ENCODE measurements around the gene HDAC11. TPM values are rescaled to one million over a fixed set of nuclear protein-coding genes. Genes with fewer than 3 reads are reported as not detected.
"Not testable (repeated sequence)": the region's sequence is repeated elsewhere in the genome, so short reads cannot be mapped to it uniquely, and the experiment has no call there.

The HDAC11 gene
- total RNA-seq, 1 experiment from 2014 or later: 13.4 TPM

- H3K27me3 ChIP-seq: no peaks in the 10 kb centered on the region
- no peaks in the 10 kb centered on the region for H3K9me3 ChIP-seq
- no peak overlapping the region for H3K4me3 ChIP-seq
- H3K36me3 ChIP-seq: no peaks in the 10 kb centered on the region
- no peak for DNase-seq
Observed at GRCh38 chr3:13509816-13510192, 29.7 kb downstream of the HDAC11 start.

GRCh38 chr3:13512451-13512850 lies 32.3 kb downstream of the HDAC11 start:
- no peaks in the 10 kb centered on the region for H3K27me3 ChIP-seq
- DNase-seq: no peak
- no peaks in the 10 kb centered on the region for H3K9me3 ChIP-seq
- H3K36me3 ChIP-seq: no peaks in the 10 kb centered on the region
- H3K4me3 ChIP-seq: no peak overlapping the region

- H3K4me3 ChIP-seq: no peak overlapping the region
- no peaks in the 10 kb centered on the region for H3K27me3 ChIP-seq
- H3K36me3 ChIP-seq: no peaks in the 10 kb centered on the region
- DNase-seq: no peak
- no peaks in the 10 kb centered on the region for H3K9me3 ChIP-seq
Observed at GRCh38 chr3:13513051-13513912, 33.2 kb downstream of the HDAC11 start.

GRCh38 chr3:13513913-13514517 lies 33.9 kb downstream of the HDAC11 start:
- H3K9me3 ChIP-seq: no peaks in the 10 kb centered on the region
- no peak overlapping the region for H3K4me3 ChIP-seq
- H3K36me3 ChIP-seq: no peaks in the 10 kb centered on the region
- DNase-seq: no peak
- H3K27me3 ChIP-seq: no peaks in the 10 kb centered on the region

DNA sequence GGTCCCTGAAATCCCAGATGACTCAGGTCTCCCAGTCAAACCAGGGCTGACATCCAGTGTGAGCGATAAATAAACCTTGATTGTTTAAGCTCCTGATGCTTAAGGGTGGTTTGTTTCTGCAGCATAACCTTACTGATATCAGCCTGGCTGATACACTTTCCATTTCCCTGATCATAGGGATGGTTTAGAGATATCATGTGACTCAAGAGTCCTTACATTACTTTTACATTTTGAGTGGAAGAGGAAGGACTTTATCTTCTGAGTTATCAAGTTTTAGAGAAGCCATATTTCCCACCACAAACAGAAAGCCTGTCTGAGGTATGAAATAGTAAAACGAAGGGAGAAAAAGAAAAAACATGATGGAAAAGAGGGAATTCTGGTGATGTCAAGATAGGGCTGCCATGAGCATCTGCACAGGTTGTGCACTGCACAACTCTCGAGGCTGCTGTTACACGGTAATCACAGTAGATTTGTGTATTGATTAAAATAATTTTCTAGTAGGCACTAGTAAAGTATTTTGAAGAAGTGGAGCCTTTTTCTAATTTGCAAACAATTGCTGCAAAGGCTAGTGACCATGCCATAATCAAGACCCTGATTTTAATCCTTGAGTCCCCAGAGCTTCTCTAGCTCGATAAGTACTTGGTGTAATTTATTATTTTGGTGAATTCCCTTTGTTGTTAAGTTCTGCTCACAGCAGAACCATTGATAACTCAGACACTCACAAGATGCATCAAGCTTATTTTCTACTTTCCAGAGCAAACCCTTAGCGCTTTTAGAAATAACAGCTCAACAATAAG lies 34.7 kb downstream of the HDAC11 start:
- H3K27me3 ChIP-seq: no peaks in the 10 kb centered on the region
- H3K4me3 ChIP-seq: no peak overlapping the region
- no peak for DNase-seq
- H3K9me3 ChIP-seq: no peaks in the 10 kb centered on the region
- H3K36me3 ChIP-seq: no peaks in the 10 kb centered on the region

DNA sequence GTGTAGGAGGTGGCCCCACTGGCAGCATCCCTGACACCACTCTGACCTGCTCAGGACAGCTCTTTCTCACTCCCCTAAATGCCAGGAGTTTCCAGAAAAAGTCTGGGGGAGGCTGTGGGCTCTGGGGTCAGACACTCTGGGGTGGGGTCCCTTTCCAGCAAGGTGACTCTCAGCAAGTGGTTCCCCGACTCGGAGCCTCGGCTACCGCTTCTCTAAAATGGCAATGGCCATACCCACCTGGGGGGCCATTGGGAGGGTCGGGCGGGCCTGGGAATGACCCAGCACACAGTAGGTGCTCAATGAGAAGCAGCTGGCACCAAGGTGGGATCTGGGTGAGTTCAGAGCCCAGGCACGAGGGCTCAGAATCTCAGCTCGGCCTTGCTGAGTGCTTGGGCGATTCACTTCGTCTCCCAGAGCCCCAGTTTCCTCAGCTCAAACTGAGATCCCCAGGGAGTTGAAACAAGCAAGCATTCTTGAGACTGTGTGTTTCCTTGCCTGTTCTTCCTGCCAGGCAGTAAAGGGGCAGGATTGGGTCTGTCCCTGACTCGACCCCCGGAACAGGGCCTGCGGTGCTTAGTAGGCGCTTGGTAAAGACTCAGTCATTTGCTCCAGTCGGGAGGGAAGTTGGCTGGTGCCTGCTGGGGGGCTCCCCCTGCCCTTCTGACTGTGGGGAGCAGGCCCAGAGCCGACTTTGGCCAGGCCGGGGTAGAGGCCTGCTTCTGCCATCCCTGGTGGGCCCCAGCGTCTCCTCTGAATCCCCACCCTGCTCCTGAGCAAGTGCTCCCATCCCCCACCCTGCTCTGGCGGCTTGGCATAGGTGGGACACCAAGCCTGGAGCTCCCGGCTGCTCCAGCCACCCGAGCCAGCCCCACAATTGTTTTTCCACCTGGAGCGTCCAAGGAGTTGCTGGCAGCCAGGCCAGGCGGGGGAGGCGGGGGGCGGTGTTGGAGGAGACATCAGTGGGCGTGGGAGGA lies 36.0 kb downstream of the HDAC11 start:
- DNase-seq: no peak
- Histone ChIP-seq H3K9me3 (no peaks in the 10 kb centered on the region), H3K27me3 (no peaks in the 10 kb centered on the region), H3K4me3 (no peak overlapping the region), H3K36me3 (no peaks in the 10 kb centered on the region)

GRCh38 chr3:13516760-13517135 lies 36.6 kb downstream of the HDAC11 start:
- Histone ChIP-seq H3K36me3 (no peaks in the 10 kb centered on the region), H3K27me3 (no peaks in the 10 kb centered on the region), H3K4me3 (no peak overlapping the region), H3K9me3 (no peaks in the 10 kb centered on the region)
- DNase-seq: no peak

DNA sequence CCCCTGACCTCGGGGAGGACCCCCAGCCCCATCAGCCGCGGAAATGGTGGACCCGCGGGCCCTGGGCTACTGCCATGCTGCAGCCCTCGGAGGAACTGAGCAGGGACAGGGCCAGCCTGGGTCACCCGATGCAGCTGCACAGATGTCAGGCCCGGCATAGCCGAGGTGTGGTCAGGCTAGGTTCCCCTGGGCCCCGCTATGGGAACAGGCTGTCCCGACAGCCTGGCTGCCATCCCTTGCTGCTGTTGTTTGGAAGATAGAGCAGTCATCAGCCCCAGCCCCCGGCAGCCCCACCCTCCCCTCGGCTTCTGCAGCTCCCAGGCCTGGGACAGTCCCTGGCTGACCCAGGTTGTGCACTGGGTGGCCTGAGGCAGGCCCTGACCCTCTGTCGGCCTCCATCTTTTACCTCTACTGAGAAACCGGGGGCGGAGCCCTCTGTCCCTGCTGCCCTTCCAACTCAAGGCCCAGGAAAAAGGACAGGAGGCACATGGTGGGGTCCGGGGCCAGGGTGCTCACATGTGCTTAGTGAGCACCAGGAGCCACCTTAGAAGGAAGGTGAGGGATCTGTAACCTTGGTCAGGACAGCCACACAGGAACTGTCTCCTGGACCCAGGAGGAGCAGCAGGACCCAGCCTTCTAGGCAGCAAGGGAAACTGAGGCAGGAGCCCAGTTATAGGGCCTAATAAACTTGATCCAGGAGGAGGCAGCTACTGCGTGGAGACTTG lies 37.3 kb downstream of the HDAC11 start:
- Histone ChIP-seq H3K4me3 (no peak overlapping the region), H3K27me3 (no peaks in the 10 kb centered on the region), H3K9me3 (no peaks in the 10 kb centered on the region), H3K36me3 (no peaks in the 10 kb centered on the region)
- no peak for DNase-seq

DNA sequence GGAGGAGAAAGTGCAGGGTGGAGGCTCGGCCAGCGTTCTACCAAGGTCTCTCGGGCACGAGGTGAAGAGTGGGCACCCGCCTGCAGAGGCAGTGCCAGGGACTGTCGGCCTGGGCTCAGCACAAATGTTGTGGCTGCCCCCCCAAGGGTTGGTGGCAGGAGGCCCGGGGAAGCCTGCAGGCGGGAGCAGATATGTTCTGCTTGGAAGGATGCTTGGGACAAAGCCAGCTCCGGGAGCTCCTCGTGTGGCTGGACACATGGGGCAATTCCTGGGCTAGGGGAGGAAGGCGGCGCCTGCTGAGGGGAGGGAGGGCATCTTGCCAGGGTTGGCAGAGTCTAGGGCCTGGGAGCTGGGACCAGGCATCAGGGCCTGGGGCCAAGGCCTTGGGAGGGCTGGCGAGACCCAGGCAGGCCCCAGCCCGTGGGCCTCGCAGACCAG lies 38.4 kb downstream of the HDAC11 start:
- no peaks in the 10 kb centered on the region for H3K27me3 ChIP-seq
- DNase-seq: no peak
- H3K9me3 ChIP-seq: no peaks in the 10 kb centered on the region
- H3K36me3 ChIP-seq: no peaks in the 10 kb centered on the region
- no peak overlapping the region for H3K4me3 ChIP-seq

- Histone ChIP-seq H3K36me3 (no peaks in the 10 kb centered on the region), H3K4me3 (no peak overlapping the region), H3K27me3 (no peaks in the 10 kb centered on the region), H3K9me3 (no peaks in the 10 kb centered on the region)
- DNase-seq: no peak
Observed at GRCh38 chr3:13519006-13519791, 39.1 kb downstream of the HDAC11 start.

GRCh38 chr3:13520326-13520880 lies 40.3 kb downstream of the HDAC11 start:
- no peak for DNase-seq
- Histone ChIP-seq H3K4me3 (no peak overlapping the region), H3K9me3 (no peaks in the 10 kb centered on the region), H3K36me3 (no peaks in the 10 kb centered on the region), H3K27me3 (no peaks in the 10 kb centered on the region)

- H3K4me3 ChIP-seq: no peak overlapping the region
- H3K36me3 ChIP-seq: no peaks in the 10 kb centered on the region
- no peak for DNase-seq
- no peaks in the 10 kb centered on the region for H3K27me3 ChIP-seq
- H3K9me3 ChIP-seq: no peaks in the 10 kb centered on the region
Observed at GRCh38 chr3:13521309-13521708, 41.2 kb downstream of the HDAC11 start.

GRCh38 chr3:13521749-13522148 lies 41.6 kb downstream of the HDAC11 start:
- H3K27me3 ChIP-seq, H3K36me3 ChIP-seq, H3K9me3 ChIP-seq, H3K4me3 ChIP-seq, DNase-seq: not testable (repeated sequence)

- no peaks in the 10 kb centered on the region for H3K9me3 ChIP-seq
- DNase-seq: no peak
- no peaks in the 10 kb centered on the region for H3K36me3 ChIP-seq
- no peaks in the 10 kb centered on the region for H3K27me3 ChIP-seq
- H3K4me3 ChIP-seq: no peak overlapping the region
Observed at GRCh38 chr3:13522236-13522635, 42.1 kb downstream of the HDAC11 start.

Data from MG63 (cell line).